Ammon's horn (tissue), 1 donor: ENCODE results near the gene TEC.

Source experiments
- DNase-seq: peaks from one replicate; pipeline ENCODE4 v3.0.0-alpha.2; 2016; ENCODE audit warnings: low spot score

TEC gene

DNA sequence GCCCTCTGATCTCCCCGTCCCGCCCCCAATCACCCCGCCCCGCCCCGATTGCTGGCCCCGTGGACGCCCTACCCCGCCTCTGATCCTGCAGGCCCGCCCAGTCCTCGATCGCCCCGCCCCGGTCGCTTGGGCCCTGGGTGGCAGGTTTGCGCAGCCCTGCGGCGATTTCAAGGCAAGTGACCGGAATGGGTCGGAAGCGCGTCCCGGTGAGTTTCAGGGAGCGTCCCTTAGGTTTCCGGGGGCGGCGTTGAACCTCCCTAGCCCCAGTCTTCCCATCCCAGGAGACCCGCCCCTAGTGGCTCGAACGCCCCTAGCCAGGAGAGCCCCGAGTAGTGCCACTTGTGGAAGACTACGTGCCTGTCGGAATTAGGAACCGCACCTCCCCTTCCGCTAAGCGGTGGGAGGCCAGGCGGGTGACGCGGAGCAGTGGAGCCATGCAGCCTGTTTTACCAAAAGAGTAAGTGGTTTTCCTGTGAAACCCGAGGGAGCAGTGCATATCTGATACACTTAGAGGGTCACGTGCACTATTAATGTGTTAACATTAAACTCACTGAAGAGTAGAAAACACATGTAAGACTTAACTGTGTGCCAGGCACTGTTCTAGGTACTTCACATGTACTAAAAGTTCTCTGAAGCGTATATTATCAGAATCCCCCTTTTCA is 354 bp upstream of the TEC start:
- peak; percentile 67 for DNase-seq

DNA sequence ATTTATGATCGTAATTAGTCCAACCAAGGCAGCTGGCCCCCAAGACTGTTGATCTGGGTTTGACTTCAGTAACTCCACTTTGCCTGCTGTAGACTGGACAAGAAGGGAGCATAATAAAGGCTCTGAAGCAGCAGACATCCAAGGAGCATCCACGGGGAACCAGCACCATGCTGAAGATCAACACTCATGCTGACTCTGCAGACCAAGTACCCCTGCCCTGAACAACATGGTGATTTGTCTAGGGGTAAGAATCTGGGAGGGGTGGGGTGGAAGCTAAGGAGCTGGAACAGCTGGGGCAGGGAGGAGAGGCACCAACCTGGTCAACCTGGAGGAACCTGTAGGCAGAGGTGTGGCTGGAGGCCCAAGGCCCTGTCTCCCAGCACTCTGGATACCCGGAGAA is 2.1 kb downstream of the TEC start:
- DNase-seq = no peak

DNA sequence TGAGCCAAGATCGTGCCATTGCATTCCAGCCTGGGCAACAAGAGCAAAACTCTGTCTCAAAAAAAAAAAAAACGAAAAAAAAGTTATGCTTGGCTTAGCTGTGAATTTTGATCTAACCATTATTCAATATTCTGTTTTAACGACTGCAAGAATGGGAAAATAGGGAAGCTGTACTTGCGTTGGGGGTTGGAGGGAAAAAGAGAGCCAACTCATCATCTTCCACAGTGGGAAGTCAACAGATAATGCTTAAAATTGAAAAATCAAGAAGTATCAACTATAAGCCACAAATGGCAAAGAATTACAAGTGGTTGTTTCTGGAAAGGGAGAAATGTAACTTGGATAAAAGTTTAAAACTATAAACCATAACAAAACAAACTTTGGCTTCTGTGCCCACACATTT is 2.9 kb downstream of the TEC start:
- DNase-seq = no peak

DNA sequence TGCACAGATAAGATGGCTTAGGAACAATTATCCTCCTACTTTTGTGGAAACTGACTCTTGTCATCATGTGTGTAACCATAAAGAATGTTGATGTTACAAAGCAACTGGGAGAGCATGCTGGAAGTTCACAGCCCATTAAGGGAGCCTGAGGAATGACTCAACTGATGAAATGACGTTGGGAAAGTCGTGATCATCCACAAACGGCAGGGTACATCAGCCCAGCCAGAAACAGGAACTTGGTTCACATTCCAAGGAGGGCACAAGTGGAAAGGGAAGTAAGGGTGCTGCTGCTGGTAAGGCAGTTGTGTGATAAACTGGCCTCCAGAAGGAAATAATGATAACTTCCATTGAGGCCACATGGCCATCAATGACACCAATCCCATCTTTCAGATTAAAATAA is 6.7 kb downstream of the TEC start:
- DNase-seq = no peak

DNA sequence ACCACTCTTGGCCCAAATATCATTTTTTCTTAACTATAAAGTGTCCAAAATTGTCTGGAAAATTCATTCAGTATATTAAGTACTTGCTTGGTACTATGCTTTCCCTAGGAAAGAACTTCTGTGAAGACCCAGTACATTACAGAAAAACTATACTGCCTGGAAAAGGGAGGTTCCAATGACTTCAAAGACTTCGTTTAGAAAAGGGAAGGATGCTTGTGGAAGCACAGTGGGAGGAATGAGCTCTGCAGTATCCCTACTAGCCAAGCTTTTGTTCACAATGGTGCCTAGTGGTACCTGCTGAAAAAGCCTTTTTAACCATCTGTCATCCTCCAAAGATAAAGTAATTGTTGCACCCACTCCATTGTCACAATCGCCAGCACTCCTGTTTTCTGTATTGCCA is 7.2 kb downstream of the TEC start:
- DNase-seq = no peak

DNA sequence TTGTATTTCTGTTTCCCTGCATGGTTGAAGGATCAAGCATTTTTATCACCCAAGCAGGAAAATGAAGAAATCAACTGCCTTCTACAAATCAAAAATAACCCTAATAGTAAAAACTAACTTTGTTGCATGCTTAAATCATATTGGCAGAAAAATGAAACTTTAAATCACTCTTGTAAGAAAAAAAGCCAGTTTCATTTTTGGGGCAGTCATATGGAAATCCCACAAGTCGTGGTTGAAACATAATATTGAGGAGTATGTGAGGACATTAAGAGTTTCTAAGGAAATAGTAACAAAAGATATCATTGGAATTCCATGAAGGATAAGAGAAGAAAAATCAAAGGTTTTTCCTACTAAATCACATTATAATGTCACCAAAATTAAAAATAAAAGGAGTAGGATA is 8.4 kb downstream of the TEC start:
- no peak for DNase-seq

DNA sequence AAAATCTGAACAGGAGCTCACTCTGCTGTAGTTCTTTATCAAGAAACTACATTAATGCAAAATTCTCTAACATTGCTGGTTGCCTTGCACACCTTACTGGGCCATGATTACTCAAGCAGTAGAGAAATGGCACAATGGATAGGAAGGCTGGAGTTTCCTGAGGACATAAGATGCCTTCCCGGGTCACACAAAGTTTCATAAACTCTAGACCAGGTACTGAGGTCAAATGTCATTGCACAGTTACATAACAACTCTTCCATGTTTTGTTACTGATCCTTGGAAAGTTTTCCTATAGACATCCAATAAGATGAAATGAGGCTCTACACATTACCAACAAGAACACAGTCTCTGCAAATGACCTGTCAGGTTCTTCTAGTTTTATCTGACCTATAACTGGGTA is 9.9 kb downstream of the TEC start:
- DNase-seq = no peak

DNA sequence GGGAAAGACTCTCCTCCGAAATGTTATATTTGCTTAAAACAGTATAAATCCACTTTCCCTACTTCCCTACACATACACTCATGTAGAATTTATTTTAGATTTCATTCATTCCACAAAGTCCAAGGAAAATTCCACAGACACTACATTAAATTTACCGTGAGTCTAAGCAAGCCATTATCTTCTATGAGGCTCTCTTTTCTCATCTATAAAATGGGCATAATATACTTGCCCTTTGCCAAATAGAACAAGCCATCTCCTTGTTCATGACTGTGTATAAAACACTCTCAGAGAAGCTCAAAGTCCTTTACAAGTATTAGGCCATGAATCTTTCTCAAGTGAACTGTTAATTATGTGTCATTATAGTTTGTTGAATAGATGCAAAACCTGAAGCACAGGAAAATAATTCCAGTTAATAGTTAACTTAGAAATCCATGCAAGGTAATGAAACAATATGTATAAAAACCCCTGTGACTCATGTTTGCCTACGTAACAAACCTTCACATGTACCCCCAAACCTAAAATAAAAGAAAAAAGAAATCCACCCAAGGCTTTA is 10.7 kb downstream of the TEC start:
- DNase-seq = no peak

DNA sequence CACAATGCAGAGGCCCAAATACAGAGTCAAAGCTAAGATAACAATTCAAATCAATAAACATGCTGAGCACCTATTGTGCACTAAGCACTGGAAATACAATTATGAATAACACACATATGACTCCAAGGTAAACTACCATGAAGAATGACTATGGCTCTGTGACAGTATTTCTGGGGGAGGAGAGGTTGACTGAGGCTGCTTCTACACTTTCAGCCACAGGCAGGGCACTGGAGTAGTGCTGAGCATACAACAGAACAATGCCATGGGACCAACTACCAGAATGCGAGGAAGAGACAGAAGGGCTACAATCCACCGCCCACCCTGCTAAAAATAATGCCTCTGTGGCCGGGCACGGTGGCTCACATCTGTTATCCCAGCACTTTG is 13.7 kb downstream of the TEC start:
- DNase-seq = no peak

DNA sequence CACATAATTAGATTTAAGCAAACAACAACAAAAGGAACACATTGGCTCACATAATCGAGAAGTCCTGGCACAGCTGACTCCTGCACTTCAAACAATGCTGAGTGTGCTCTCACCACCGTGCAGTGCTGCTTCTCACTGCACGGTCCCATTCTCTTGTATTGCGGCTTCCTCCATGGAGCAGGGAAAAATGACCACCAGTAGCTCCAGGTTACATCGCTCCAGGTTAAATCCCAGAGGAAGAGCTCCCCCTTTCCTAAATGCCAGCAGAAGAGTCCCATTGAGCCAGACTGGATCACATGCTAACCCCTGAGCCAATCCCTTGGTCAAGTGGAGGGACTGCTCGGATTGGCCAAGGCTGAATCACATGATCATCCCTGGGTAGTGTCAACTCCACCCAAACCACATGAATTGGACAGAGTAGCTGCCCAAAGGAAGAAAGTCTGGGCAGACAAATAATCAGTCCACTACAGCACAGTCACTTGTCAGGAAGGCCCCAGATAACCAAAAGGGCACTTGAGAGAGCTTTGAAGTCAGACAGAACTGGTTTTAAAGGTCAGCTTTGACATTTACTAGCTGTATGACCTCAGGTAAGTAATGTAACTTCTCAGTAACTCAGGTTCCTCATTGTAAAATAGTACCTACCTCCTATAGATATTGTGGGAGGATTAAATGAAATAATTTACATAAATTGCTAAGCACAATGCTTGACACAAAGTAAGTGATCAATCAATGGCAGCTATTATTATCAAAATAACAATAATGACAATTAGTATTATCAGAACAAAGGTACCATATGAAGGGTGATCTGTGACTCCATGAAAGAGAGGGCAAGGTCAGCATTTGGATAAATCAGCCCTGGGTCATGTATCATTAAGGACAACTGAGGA is 14.3 kb downstream of the TEC start:
- no peak for DNase-seq

DNA sequence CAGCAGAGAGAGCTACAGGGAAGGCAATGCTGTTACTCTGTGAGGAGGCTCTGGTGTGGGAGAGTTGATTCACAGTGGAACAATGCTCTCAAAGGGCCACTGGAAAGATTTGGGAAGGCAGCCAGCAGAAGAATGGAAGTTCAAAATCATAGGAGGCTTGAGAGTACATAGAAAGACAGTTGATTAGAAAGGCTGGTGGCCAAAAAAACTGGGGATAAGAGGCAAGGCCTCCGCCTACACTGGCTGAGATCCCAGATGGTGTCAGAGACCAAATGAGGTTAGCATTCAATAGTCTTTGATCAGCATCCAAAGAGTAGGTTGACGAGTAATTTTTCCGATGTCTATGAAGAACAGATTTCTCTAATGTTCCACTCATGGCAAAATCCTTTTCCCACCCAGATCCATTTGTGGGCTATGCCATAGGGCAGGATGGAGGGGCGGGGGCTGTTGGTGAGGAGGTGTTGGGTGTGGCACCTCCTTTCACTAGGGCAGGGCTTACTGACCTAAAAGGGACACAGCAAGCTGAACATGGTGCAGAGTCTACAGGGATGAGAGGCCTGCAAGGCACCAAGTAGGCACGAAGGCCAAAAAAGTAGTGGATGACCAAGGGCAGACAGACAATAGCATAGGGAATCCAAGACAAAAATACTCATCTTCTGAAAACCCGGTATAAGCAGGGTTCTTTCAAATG is 15.1 kb downstream of the TEC start:
- no peak for DNase-seq

DNA sequence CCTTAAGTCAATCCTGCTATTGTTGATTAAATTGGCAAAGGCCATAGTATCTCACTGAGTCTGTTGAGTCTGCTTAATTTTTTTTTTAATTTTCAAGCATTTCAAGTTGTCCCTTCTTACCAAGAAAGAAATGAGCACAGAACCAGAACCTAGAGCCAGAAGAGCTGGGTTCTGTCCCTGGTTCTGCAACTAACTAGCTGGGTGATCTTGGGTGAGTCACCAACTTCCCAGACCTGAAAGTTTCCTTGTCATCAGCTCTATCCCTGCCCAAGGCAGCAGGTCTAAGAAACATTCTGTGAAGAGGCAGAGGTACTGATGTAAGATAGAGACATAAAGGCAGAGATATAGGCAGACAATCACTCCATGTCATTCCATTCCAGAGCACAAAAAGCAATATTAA is 17.3 kb downstream of the TEC start:
- DNase-seq = no peak

DNA sequence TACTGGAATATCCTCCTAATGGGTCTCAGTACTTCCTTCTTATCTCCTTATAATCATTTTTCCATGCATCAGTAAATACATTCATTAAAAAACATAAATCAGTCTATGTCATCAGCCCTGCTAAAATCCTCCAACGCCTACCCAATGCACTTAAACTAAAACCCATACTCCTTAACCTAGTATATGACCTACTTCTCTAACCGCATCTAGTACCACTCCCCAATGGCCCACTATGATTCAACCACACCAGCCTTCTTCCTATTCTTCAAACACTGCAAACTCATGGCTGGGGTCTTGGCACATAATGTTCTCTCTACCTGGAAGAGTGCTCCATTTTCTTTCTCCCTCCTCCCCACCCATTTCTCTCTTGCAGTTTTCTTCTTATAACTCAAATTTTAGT is 18.7 kb downstream of the TEC start:
- no peak for DNase-seq

DNA sequence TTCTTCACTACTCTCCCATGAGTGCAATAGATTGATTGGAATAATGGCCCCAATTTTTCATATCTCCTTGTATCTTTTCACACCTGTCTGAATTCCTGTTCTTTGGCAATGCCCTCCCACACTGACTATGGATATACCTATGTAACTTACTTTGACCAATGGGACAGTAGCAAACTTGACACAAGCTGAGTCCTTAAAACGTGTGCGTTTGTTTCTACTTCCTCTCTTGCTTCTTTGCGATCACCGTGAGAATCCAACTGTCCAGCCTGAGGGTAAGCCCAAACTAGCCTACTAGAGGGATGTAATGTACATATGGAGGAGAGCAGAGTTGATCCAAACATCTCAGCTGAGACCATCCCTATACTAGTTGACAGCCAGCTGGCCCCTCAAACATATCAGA is 19.3 kb downstream of the TEC start:
- DNase-seq = no peak

DNA sequence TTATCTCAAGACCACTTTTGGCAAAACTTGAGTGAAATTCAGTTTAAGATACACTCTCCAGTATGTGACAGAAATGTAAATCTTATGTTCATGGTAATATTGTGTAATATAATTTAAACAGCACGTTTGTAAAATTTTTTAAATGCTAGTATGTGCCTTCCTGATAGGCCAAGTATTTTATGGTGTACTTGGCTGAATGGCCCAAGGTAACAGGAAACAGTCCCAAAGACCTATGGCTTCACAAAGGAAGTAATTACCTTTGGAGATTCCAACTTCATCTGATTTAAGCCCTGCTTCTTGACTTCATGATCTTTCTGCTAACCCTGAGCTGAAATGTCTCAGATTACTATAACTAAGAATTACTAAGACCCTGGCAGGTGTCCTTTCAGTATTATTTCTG is 20.3 kb downstream of the TEC start:
- no peak for DNase-seq

DNA sequence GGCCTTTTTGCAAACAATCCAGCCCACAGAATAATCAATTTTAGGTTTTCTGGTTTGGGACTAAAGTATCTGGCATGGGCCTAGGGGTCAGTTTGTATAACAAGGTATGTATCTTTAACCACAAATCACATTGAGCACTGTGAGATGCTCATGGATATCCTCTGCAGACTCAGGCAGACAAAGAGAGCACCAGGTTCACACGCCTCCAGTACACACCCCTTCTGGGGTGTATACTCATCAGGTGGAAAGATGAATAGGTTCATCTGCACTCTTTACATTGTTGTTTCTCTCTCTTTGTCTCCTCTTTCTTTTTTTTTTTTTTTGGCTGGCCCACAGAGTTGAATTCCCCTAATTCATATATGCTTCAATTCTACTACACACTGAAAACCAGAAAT is 21.1 kb downstream of the TEC start:
- DNase-seq = no peak

DNA sequence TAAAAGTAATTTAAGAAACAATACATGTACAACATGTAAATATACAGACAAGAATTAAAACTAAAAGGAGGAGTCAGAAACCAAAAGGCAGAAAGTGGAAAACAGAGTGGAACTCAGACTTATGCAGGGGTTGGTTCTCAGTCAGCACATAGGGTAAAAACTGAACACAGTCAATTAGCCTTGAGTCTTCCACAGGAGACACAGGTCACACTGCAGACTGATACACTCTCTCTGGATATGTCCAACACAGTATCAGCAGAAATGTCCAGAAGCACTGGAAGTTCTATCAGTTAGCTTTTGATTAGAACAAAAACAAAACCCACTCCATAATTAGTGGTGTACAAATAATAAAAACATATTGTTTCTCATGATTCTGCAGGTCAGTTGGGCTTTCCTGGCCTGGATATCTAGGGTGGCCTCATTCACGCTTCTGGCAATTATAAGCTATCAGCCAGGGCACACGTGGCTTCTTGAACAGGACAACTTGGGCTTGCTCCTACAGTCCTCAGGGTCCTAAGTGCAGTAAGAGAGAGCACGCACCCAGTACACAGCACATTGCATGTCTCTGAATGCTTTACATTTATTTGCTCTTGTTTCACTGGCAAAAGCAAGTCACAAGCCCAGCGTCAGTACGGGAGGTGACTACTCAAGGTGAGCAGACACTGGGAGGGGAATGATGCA is 21.6 kb downstream of the TEC start:
- DNase-seq = no peak

DNA sequence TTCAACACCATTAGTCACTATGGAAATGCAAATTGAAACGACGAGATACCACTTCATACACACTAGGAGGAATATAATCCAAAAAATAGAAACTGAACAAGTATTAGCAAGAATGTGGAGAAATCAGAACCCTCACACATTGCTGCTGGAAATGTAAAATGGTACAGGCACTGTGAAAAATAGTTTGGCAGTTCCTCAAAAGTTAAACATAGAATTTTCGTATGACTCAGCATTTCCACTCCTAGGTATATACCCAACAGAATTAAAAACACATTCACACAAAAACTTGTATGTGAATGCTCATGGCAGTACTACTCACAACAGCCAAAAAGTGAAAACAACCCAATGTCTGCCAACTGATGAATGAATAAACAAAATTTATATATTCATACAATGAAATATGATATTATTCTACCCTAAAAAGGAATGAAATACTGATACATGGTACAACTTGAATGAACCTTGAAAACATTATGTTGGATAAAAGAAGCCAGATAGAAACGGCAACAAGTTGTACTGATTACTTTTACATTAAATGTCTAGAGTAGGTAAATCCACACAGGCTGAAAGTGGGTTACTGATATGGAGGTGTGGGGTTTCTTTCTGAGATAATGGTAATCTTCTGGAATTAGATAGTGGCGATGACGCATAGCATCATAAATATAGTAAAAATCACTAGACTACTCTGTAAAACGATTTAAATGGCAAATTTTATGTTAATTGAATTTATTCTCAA is 22.3 kb downstream of the TEC start:
- DNase-seq = no peak

DNA sequence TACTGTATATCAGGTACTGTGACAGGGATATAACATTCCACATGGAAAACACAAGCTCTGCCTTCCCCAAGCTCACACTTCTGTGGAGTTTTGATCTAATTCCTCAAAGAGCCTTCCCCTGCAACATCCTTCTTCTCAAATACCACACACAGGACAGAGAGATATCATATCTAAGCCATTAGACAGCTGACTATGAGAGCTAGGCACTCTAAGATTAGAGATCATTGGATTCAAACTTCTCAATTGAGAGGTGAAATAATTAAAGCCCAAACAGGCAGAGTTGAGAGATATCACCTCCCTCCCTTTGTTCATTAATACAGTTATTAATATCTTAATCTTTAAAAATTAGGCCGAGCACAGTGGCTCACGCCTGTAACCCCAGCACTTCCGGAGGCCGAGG is 25.0 kb downstream of the TEC start:
- DNase-seq = no peak

DNA sequence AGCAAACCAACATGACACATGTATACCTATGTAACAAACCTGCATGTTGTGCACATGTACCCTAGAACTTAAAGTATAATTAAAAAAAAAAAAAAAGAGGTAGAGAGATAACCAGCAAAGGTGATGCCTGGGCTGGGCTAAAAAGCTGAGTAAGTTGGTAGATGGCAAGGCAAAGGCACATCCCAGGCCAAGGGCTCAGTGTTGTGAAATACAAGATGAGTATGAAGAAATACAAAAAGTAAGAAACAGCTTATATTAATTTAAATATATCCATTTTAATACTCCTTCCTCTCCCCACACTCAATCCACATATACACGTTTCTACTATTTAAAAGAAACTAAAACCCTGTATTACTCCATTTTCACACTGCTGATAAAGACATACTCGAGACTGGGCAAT is 25.8 kb downstream of the TEC start:
- DNase-seq = no peak

DNA sequence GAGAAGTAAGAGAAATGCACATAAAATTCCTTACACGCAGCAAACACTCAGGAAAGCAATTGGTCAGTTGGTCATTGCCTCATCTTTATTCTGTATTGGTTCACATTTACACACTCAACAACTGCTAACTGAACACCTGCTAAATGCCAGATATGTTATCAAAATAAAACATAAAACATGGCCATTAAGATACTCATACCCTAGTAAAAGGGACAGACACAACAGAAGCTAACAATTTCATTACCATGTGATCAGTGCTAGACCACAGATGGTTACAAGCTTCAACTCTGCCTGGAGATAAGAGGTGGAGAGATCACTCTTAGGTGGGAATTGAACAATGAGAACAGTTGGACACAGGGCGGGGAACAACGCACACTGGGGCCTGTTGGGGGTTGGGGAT is 26.2 kb downstream of the TEC start:
- DNase-seq = no peak
